Neural progenitor cell (in vitro differentiated cells): ENCODE results near the gene MSH2. TPM values are rescaled to one million over a fixed set of nuclear protein-coding genes. Genes with fewer than 3 reads are reported as not detected.
"Not testable (repeated sequence)": the region's sequence is repeated elsewhere in the genome, so short reads cannot be mapped to it uniquely, and the experiment has no call there.

Experiments
- DNase-seq: peaks from one replicate; pipeline ENCODE4 v3.0.0-alpha.2; 2016; ENCODE audit warnings: low spot score
- H2AFZ ChIP-seq: fragments of 200-600 bp; sonication (generic); replicated peaks from 2 replicates; pipeline ENCODE4 v1.6.1; 2016; ENCODE audit warnings: antibody characterized with exemption
- H3F3A ChIP-seq: fragments of 200-600 bp; sonication (generic); 2 replicates; pipeline ENCODE4 v1.6.1; 2016; ENCODE audit warnings: antibody characterized with exemption, low read depth
- H3K27ac ChIP-seq: fragments of 200-600 bp; sonication (generic); 2 replicates; pipeline ENCODE4 v1.5.1; 2016; ENCODE audit warnings: mild to moderate bottlenecking
- H3K27me3 ChIP-seq: fragments of 200-600 bp; sonication (generic); 2 replicates; pipeline ENCODE4 v1.6.1; 2016; ENCODE audit warnings: mild to moderate bottlenecking, moderate library complexity
- H3K36me3 ChIP-seq: fragments of 200-600 bp; sonication (generic); 2 replicates; pipeline ENCODE4 v1.5.1; 2016
- H3K4me1 ChIP-seq: fragments of 200-600 bp; sonication (generic); 2 replicates; pipeline ENCODE4 v1.6.1; 2016; ENCODE audit warnings: mixed run types
- H3K4me2 ChIP-seq: fragments of 200-600 bp; sonication (generic); 2 replicates; pipeline ENCODE4 v1.6.1; 2016
- H3K4me3 ChIP-seq: fragments of 200-600 bp; sonication (generic); 2 replicates; pipeline ENCODE4 v1.5.1; 2016
- H3K79me2 ChIP-seq: fragments of 200-600 bp; sonication (generic); 2 replicates; pipeline ENCODE4 v1.6.1; 2016; ENCODE audit warnings: low read depth
- H3K9ac ChIP-seq: fragments of 200-600 bp; sonication (generic); 2 replicates; pipeline ENCODE4 v1.6.1; 2016
- H3K9me3 ChIP-seq: fragments of 200-600 bp; sonication (generic); 2 replicates; pipeline ENCODE4 v1.5.1; 2016; ENCODE audit warnings: low read depth
- H4K20me1 ChIP-seq: fragments of 200-600 bp; sonication (generic); 2 replicates; pipeline ENCODE4 v1.6.1; 2016; ENCODE audit warnings: low read depth
- H3K27ac Mint-ChIP-seq: 3 replicates; pipeline ENCODE4 v1.8.0; 2021; ENCODE audit warnings: mixed read lengths
- H3K27me3 Mint-ChIP-seq: 2 replicates; pipeline ENCODE4 v1.8.0; 2022; ENCODE audit warnings: low read depth, mild to moderate bottlenecking, inconsistent platforms, moderate library complexity, mixed read lengths; ENCODE audit not compliant: insufficient read depth
- H3K36me3 Mint-ChIP-seq: 3 replicates; pipeline ENCODE4 v1.8.0; 2021; ENCODE audit warnings: mixed read lengths
- H3K4me1 Mint-ChIP-seq: 3 replicates; pipeline ENCODE4 v1.8.0; 2021; ENCODE audit warnings: mixed read lengths
- H3K4me3 Mint-ChIP-seq: 3 replicates; pipeline ENCODE4 v1.8.0; 2021; ENCODE audit warnings: mild to moderate bottlenecking, moderate library complexity, mixed read lengths
- H3K9me3 Mint-ChIP-seq: 3 replicates; pipeline ENCODE4 v1.8.0; 2020; ENCODE audit warnings: mixed read lengths
- CTCF ChIP-seq: fragments of 200-600 bp; sonication (generic); IDR thresholded peaks from 2 replicates; pipeline ENCODE4 v1.5.1; 2017; ENCODE audit warnings: antibody characterized with exemption, mild to moderate bottlenecking
- EZH2 ChIP-seq: fragments of 200-600 bp; sonication (generic); IDR thresholded peaks from 2 replicates; pipeline ENCODE4 v1.6.1; 2017; ENCODE audit warnings: antibody characterized with exemption, mild to moderate bottlenecking, moderate library complexity
- EZH2phosphoT487 ChIP-seq: fragments of 200-600 bp; sonication (generic); IDR thresholded peaks from 2 replicates; pipeline ENCODE4 v1.6.1; 2017; ENCODE audit warnings: antibody characterized with exemption
- total RNA-seq: library from RNA; depleted of rRNA; stranded (reverse); fragments of >200 nt; gene quantifications from 2 replicates; pipeline ENCODE4 v1.2.3, GENCODE V29; 2015; ENCODE audit warnings: low replicate concordance

MSH2 gene
- total RNA-seq, 1 donor from 2014 or later: 134 TPM

GRCh38 chr2:47501374-47502200, 98.6 kb downstream of the MSH2 start:
- Histone ChIP-seq H3K4me2 (no peak overlapping the region), H3K4me3 (no peak overlapping the region), H2AFZ (no peak overlapping the region), H3K9ac (no peak overlapping the region), H3K27ac (no peak overlapping the region), H3K79me2 (no peaks in the 10 kb centered on the region), H3K4me1 (no peaks in the 10 kb centered on the region), H3K9me3 (peaks cover 5% of the 10 kb centered on the region), H4K20me1 (no peaks in the 10 kb centered on the region), H3K36me3 (no peaks in the 10 kb centered on the region), H3F3A (no peaks in the 10 kb centered on the region), H3K27me3 (no peaks in the 10 kb centered on the region)
- Mint-ChIP-seq H3K4me3 (no peak overlapping the region), H3K27ac (no peak overlapping the region), H3K36me3 (peaks cover 20% of the 10 kb centered on the region), H3K27me3 (peaks cover 5% of the 10 kb centered on the region), H3K9me3 (peaks cover 37% of the 10 kb centered on the region), H3K4me1 (no peaks in the 10 kb centered on the region)
- TF ChIP-seq EZH2: no peak
- TF ChIP-seq CTCF: no peak
- no peak for TF ChIP-seq EZH2phosphoT487
- no peak for DNase-seq

- peaks cover 33% of the 10 kb centered on the region for H3K9me3 Mint-ChIP-seq
- H3K36me3 ChIP-seq, H3K9ac ChIP-seq, DNase-seq, H3K27ac Mint-ChIP-seq, H3K9me3 ChIP-seq, H3K79me2 ChIP-seq, H3K4me3 Mint-ChIP-seq, H3K27ac ChIP-seq, H2AFZ ChIP-seq, H4K20me1 ChIP-seq, H3K4me2 ChIP-seq, H3K4me3 ChIP-seq, H3F3A ChIP-seq, H3K27me3 ChIP-seq, H3K4me1 Mint-ChIP-seq, H3K27me3 Mint-ChIP-seq, H3K4me1 ChIP-seq: not testable (repeated sequence)
- peaks cover 20% of the 10 kb centered on the region for H3K36me3 Mint-ChIP-seq
These were observed 99.5 kb downstream of the MSH2 start for GRCh38 chr2:47502498-47502897.

- no peak overlapping the region for H3K27ac Mint-ChIP-seq
- Histone ChIP-seq H3K27ac (no peak overlapping the region), H2AFZ (no peak overlapping the region), H4K20me1 (no peaks in the 10 kb centered on the region), H3K4me3 (no peak overlapping the region), H3F3A (no peaks in the 10 kb centered on the region), H3K36me3 (no peaks in the 10 kb centered on the region), H3K4me2 (no peak overlapping the region), H3K9ac (no peak overlapping the region), H3K9me3 (peaks cover 5% of the 10 kb centered on the region), H3K27me3 (no peaks in the 10 kb centered on the region), H3K79me2 (no peaks in the 10 kb centered on the region), H3K4me1 (no peaks in the 10 kb centered on the region)
- no peak for DNase-seq
- TF ChIP-seq CTCF: no peak
- TF ChIP-seq EZH2: no peak
- TF ChIP-seq EZH2phosphoT487: no peak
- peaks cover 20% of the 10 kb centered on the region for H3K36me3 Mint-ChIP-seq
- no peaks in the 10 kb centered on the region for H3K4me1 Mint-ChIP-seq
- H3K9me3 Mint-ChIP-seq: peaks cover 33% of the 10 kb centered on the region
- no peak overlapping the region for H3K4me3 Mint-ChIP-seq
- peaks cover 2% of the 10 kb centered on the region for H3K27me3 Mint-ChIP-seq
These were observed 100.6 kb downstream of the MSH2 start for GRCh38 chr2:47503481-47504070.

- Histone ChIP-seq H3K27me3 (no peaks in the 10 kb centered on the region), H3K4me3 (no peak overlapping the region), H3K27ac (no peak overlapping the region), H3K9me3 (peaks cover 5% of the 10 kb centered on the region), H2AFZ (no peak overlapping the region), H3K4me2 (no peak overlapping the region), H3K79me2 (no peaks in the 10 kb centered on the region), H3K4me1 (no peaks in the 10 kb centered on the region), H3K36me3 (no peaks in the 10 kb centered on the region), H3F3A (no peaks in the 10 kb centered on the region), H3K9ac (no peak overlapping the region), H4K20me1 (no peaks in the 10 kb centered on the region)
- H3K36me3 Mint-ChIP-seq: peaks cover 18% of the 10 kb centered on the region
- TF ChIP-seq EZH2phosphoT487 (no peak), CTCF (no peak), EZH2 (no peak)
- peaks cover 30% of the 10 kb centered on the region for H3K9me3 Mint-ChIP-seq
- H3K27ac Mint-ChIP-seq: no peak overlapping the region
- DNase-seq: no peak
- H3K4me3 Mint-ChIP-seq: no peak overlapping the region
- H3K27me3 Mint-ChIP-seq: peaks cover under 1% of the 10 kb centered on the region
- H3K4me1 Mint-ChIP-seq: peaks cover 3% of the 10 kb centered on the region
These were observed 101.3 kb downstream of the MSH2 start for GRCh38 chr2:47504174-47504810.
